OCI-LY1 (cell line): Measurements from ENCODE around the gene SMYD1.

Source experiments
- H2AFZ ChIP-seq: fragments of 200-600 bp; sonication (generic), shearing (Covaris generic); 2 replicates; pipeline ENCODE4 v1.6.0; 2014; ENCODE audit warnings: antibody characterized with exemption, mild to moderate bottlenecking, low read length
- H3F3A ChIP-seq: fragments of 200-600 bp; sonication (generic), shearing (Covaris generic); 2 replicates; pipeline ENCODE4 v1.6.0; 2014; ENCODE audit warnings: mild to moderate bottlenecking, antibody characterized with exemption, low read length, moderate library complexity; ENCODE audit not compliant: insufficient read depth
- H3K27ac ChIP-seq: fragments of 200-600 bp; sonication (generic); 2 replicates; pipeline ENCODE4 v1.5.1; 2014; ENCODE audit warnings: low read length, mixed run types, mild to moderate bottlenecking, low read depth; ENCODE audit not compliant: poor library complexity, severe bottlenecking
- H3K27me3 ChIP-seq: fragments of 200-600 bp; sonication (generic); 2 replicates; pipeline ENCODE4 v1.6.0; 2014; ENCODE audit warnings: antibody characterized with exemption, mild to moderate bottlenecking, low read length, moderate library complexity; ENCODE audit not compliant: insufficient read depth
- H3K36me3 ChIP-seq: fragments of 200-600 bp; sonication (generic); 2 replicates; pipeline ENCODE4 v1.6.1; 2014; ENCODE audit warnings: mild to moderate bottlenecking, antibody characterized with exemption, low read length, moderate library complexity, mixed read lengths; ENCODE audit not compliant: insufficient read depth
- H3K4me1 ChIP-seq: fragments of 200-600 bp; sonication (generic); 2 replicates; pipeline ENCODE4 v1.5.1; 2014; ENCODE audit warnings: mild to moderate bottlenecking, low read length, moderate library complexity; ENCODE audit not compliant: insufficient read depth, severe bottlenecking
- H3K4me2 ChIP-seq: fragments of 200-600 bp; sonication (generic), shearing (Covaris generic); 2 replicates; pipeline ENCODE4 v1.6.1; 2014; ENCODE audit warnings: low read length
- H3K4me3 ChIP-seq: fragments of 200-600 bp; sonication (generic); 2 replicates; pipeline ENCODE4 v1.5.1; 2014; ENCODE audit warnings: low read length, low read depth, mild to moderate bottlenecking, mixed read lengths; ENCODE audit not compliant: poor library complexity, severe bottlenecking
- H3K79me2 ChIP-seq: fragments of 200-600 bp; shearing (Covaris generic); 2 replicates; pipeline ENCODE4 v1.6.1; 2016; ENCODE audit warnings: mixed run types, low read length, mixed read lengths; ENCODE audit not compliant: insufficient read depth
- H3K9ac ChIP-seq: fragments of 200-600 bp; sonication (generic), shearing (Covaris generic); 2 replicates; pipeline ENCODE4 v1.6.1; 2014; ENCODE audit warnings: mild to moderate bottlenecking, low read length, mixed read lengths
- H3K9me2 ChIP-seq: fragments of 200-600 bp; sonication (generic), shearing (Covaris generic); 2 replicates; pipeline ENCODE4 v1.6.1; 2014; ENCODE audit warnings: low read depth, mild to moderate bottlenecking, low read length, mixed read lengths
- H3K9me3 ChIP-seq: fragments of 200-600 bp; shearing (Covaris generic); 2 replicates; pipeline ENCODE4 v1.6.1; 2014; ENCODE audit warnings: low read length, mixed read lengths
- H4K20me1 ChIP-seq: fragments of 200-600 bp; sonication (generic), shearing (Covaris generic); 2 replicates; pipeline ENCODE4 v1.6.0; 2016; ENCODE audit warnings: mild to moderate bottlenecking, low read length; ENCODE audit not compliant: insufficient read depth
- EZH2 ChIP-seq: fragments of 200-600 bp; sonication (generic), shearing (Covaris generic); IDR thresholded peaks from 2 replicates; pipeline ENCODE4 v1.8.0; 2017; ENCODE audit warnings: borderline replicate concordance, mixed run types, mild to moderate bottlenecking, antibody characterized with exemption, low read length, moderate library complexity, mixed read lengths
- TF ChIP-seq, protein P1 (sequence below): fragments of 200-600 bp; sonication (generic), shearing (Covaris generic); IDR thresholded peaks from 2 replicates; pipeline ENCODE4 v1.5.1; 2017; ENCODE audit warnings: mild to moderate bottlenecking, antibody characterized with exemption, low read length, moderate library complexity, mixed read lengths

Gene SMYD1

DNA sequence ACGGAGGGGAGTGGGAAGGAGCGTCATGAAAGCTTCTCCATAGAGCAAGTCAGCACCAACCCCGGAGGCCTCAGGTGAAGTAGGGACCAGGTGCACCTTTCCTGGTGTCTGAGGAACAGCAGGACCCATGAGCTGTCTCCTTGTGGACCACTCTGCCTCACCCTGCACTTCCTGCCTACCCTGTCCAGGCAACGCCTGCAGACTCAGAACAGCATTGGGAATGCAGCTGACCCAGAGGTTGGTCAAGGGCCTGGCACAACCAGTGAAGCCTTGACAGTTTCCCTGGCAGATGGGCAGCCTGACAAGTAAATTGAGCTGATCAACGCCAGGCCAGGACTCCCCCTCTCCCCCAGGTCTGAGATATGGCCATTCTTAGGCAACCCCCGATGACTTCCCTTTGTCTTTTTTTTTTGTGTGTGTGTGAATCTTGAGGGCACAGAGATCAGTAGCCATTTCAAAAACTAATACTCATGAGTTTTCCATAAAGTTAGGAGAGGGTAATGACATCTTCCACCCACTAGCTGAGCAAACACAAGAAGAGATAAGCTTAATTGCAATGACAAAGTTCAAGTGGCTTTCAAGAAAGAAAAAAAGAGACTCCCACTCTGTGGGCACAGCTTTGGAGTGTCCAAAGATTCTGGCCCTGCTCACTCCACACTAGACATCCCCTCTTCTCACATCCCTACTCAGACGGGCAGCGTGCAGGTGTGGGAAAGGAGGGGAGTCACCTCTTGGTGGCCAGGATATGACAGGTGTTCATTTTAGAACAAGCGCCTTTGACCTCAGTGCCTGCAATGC, 63.8 kb downstream of the SMYD1 start:
- Histone ChIP-seq H3K9me3 (no peaks in the 10 kb centered on the region), H3K79me2 (no peaks in the 10 kb centered on the region), H3K9me2 (no peaks in the 10 kb centered on the region), H3K36me3 (no peaks in the 10 kb centered on the region), H3K27me3 (no peaks in the 10 kb centered on the region), H3K4me1 (no peaks in the 10 kb centered on the region), H3K4me3 (no peak overlapping the region), H4K20me1 (no peaks in the 10 kb centered on the region), H3K9ac (no peak overlapping the region), H3K4me2 (no peak overlapping the region), H2AFZ (no peak overlapping the region), H3F3A (no peaks in the 10 kb centered on the region), H3K27ac (no peak overlapping the region)
- TF ChIP-seq, protein P1, sequence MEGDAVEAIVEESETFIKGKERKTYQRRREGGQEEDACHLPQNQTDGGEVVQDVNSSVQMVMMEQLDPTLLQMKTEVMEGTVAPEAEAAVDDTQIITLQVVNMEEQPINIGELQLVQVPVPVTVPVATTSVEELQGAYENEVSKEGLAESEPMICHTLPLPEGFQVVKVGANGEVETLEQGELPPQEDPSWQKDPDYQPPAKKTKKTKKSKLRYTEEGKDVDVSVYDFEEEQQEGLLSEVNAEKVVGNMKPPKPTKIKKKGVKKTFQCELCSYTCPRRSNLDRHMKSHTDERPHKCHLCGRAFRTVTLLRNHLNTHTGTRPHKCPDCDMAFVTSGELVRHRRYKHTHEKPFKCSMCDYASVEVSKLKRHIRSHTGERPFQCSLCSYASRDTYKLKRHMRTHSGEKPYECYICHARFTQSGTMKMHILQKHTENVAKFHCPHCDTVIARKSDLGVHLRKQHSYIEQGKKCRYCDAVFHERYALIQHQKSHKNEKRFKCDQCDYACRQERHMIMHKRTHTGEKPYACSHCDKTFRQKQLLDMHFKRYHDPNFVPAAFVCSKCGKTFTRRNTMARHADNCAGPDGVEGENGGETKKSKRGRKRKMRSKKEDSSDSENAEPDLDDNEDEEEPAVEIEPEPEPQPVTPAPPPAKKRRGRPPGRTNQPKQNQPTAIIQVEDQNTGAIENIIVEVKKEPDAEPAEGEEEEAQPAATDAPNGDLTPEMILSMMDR, result no peak
- TF ChIP-seq EZH2, result no peak

DNA sequence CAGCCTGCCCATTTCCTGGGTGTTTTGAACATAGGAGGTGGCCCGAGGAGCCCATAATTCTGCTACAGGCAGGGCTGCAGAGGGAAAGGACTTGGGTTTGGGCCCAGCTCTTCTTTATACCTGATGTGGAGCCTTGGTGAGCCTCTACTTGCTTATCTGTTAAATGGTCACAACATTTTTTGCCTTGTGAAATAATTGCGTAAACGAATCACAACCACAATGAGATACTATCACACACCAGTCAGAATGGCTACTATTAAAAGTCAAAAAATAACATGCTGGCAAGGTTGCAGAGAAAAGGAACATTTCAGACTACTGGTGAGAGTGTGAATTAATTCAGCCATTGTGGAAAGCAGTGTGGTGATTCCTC, 64.4 kb downstream of the SMYD1 start:
- no peak for TF ChIP-seq EZH2
- TF ChIP-seq, protein P1, result no peak

DNA sequence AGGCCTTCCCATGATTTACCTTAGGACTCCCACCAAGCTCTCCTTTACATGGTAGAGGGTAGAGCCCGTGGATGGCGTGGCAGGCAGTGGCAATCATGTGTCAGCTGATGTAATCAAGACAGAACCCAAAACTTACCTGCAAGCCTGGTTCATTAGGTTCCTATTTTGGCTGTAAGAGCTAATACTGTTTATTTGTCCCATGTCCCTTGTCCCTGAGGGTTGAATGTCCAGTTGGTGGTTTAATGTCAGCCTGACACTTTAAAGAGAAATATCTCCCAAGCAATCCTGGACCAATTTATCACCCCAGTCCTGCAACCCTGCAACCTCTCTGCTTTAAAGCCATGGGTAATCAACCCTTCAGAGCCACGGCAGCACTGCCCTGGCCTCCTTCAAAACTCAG, 66.2 kb downstream of the SMYD1 start:
- Histone ChIP-seq H3K9me3 (no peaks in the 10 kb centered on the region), H3K9ac (no peak overlapping the region), H3K79me2 (no peaks in the 10 kb centered on the region), H2AFZ (no peak overlapping the region), H3K4me2 (no peak overlapping the region), H3K27me3 (no peaks in the 10 kb centered on the region), H3K27ac (no peak overlapping the region), H3F3A (no peaks in the 10 kb centered on the region), H3K9me2 (no peaks in the 10 kb centered on the region), H3K36me3 (no peaks in the 10 kb centered on the region), H3K4me1 (no peaks in the 10 kb centered on the region), H4K20me1 (no peaks in the 10 kb centered on the region), H3K4me3 (no peak overlapping the region)
- TF ChIP-seq, protein P1, result no peak
- no peak for TF ChIP-seq EZH2

More for the DNA sequence above, 64.4 kb downstream of the SMYD1 start:
- Histone ChIP-seq H2AFZ (no peak overlapping the region), H3K27me3 (no peaks in the 10 kb centered on the region), H3K4me2 (no peak overlapping the region), H3K79me2 (no peaks in the 10 kb centered on the region), H3K9me2 (no peaks in the 10 kb centered on the region), H3K36me3 (no peaks in the 10 kb centered on the region), H3K9me3 (no peaks in the 10 kb centered on the region), H3K27ac (no peak overlapping the region), H3K4me1 (no peaks in the 10 kb centered on the region), H3F3A (no peaks in the 10 kb centered on the region), H3K4me3 (no peak overlapping the region), H3K9ac (no peak overlapping the region), H4K20me1 (no peaks in the 10 kb centered on the region)
